ENCODE measurements around the gene PRDM12.

DNA sequence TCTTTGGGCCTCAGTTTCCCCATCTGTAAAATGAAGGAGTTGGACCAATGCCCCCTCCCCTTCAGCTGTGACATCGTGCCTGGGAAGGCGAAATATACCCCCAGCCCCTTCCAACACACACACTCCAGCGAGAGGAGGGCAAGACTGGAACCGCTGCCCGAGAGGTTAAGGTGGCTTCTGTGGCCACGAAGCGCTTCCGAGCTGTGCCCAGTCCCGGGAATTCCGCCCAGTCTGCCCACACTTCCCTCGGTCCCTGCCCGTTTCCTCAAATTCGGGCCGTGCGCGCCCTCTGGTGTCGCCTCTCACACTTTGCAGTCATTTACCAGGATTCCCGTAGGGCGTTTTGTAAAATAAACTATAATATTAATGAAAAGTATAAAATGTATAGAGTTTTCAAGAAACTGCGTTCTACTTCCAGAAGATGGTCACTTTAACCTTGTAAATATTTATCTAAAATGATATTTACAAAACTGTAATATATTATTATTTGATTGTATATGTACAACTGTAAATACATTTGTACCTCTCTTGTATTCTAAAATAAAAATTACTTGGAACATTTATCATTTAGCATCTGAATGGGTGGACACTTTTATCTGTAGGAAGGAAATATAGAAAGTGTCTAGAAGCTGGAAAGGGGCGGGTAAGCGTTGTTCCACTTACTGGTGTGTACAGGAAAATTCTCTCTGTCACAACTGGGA is 18.2 kb downstream of the PRDM12 start:
- TF ChIP-seq, protein P1, sequence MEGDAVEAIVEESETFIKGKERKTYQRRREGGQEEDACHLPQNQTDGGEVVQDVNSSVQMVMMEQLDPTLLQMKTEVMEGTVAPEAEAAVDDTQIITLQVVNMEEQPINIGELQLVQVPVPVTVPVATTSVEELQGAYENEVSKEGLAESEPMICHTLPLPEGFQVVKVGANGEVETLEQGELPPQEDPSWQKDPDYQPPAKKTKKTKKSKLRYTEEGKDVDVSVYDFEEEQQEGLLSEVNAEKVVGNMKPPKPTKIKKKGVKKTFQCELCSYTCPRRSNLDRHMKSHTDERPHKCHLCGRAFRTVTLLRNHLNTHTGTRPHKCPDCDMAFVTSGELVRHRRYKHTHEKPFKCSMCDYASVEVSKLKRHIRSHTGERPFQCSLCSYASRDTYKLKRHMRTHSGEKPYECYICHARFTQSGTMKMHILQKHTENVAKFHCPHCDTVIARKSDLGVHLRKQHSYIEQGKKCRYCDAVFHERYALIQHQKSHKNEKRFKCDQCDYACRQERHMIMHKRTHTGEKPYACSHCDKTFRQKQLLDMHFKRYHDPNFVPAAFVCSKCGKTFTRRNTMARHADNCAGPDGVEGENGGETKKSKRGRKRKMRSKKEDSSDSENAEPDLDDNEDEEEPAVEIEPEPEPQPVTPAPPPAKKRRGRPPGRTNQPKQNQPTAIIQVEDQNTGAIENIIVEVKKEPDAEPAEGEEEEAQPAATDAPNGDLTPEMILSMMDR (IDR thresholded peaks at IDR 0.05) = peak; percentile 72 to 83 (median 80)
- TF ChIP-seq POLR2A (IDR thresholded peaks at IDR 0.05) (no peak), POLR2AphosphoS5 (IDR thresholded peaks at IDR 0.05; ENCODE audit: insufficient read depth in 1 of 2, low read depth in 1 of 2) (peak in 1 of 2 donors; percentile 24)

All from vagina (tissue), 2 donors.